Inferior parietal cortex (tissue), 1 donor: ENCODE measurements around the gene SLC22A5.
"Not testable (repeated sequence)": the region's sequence is repeated elsewhere in the genome, so short reads cannot be mapped to it uniquely, and the experiment has no call there.

Source experiments
- DNase-seq: peaks from one replicate; pipeline ENCODE4 v3.0.0-alpha.2; 2016; ENCODE audit errors: extremely low spot score

The SLC22A5 gene

GRCh38 chr5:132387640-132388117, 18.2 kb downstream of the SLC22A5 start:
- no peak for DNase-seq

DNA sequence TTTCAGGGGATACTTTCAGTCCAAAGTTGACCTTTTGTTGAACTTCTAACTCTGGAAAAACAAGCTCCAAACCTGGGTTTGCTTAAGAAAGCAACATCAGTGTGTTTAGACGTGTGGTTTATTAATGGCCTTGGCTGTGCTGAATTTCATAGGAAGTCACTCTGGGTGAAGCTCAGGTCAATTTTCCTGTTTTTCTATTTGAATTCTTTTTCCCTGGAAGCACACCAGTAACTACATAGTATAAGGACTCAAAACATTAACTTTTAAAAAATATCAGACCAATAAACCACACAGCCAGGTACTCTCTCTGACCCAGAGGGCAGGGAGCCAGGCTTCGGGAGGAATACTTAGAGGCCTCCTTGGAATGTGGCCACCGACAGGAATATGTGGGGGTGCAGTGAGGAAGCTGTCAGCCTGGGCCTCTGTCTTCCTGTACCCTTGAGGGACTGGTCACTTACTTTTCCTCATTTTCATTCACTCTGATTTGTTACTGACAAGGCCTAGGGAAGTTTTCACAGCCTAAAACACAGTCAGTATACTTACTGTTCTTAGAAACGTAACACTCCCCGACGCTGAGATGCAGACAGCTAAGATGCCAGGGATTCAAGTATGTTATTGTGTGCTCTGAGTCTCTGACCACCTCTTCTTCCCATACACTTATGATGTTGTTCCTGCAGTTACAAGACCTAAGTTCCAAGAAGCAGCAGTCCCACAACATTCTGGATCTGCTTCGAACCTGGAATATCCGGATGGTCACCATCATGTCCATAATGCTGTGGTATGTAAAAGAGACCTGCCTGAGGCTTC, 18.9 kb downstream of the SLC22A5 start:
- no peak for DNase-seq

DNA sequence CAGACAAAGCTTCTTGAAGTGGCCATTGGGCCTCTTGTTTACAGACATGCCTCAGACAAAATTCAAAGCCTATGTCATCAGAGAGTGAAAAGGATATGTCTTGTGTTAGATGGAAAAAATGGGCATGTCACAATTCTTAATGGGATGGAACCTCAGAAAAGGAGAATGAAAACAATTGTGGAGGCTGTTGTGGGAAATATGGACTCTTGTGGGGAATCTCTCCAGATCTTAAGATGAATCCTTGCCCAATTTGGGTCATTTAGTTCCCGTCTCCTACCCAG, 19.5 kb downstream of the SLC22A5 start:
- DNase-seq = no peak

DNA sequence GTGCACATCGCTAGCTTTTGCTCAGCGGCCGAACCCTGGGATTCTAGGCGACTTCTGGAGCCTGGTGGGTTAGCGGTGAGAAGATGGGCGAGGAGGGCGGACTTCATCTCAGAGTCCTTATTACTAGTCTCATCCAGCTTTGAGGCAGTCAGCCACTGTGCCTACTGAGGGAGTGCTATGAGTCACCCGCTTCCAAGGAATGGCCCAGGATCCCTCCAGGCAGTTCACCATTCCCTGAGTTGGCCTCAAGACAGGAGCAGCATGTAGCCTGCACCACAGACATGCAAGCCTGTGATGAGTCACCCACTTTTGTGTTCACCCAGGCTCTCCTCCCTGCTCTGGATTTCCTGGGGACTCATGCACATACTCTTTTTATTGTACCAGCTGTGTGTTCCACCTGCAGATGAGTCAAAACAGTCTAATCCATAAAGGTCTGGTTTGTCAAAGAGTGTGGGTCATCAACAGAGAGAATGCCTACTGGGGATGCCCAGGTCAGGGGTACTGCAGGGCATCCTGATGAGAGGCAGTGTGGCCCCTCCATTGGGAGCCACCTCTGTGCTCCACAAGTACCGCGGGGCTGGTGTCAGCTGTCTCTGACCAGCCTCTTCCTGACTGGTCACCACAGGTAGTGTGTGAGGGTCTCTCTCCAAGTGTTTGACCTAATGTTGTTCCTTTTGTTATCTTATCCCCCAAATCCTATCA, 20.2 kb downstream of the SLC22A5 start:
- DNase-seq = no peak

- no peak for DNase-seq
Observed at GRCh38 chr5:132391247-132391646, 21.7 kb downstream of the SLC22A5 start.

GRCh38 chr5:132391870-132392269, 22.4 kb downstream of the SLC22A5 start:
- DNase-seq = no peak

GRCh38 chr5:132392411-132392810, 22.9 kb downstream of the SLC22A5 start:
- no peak for DNase-seq

DNA sequence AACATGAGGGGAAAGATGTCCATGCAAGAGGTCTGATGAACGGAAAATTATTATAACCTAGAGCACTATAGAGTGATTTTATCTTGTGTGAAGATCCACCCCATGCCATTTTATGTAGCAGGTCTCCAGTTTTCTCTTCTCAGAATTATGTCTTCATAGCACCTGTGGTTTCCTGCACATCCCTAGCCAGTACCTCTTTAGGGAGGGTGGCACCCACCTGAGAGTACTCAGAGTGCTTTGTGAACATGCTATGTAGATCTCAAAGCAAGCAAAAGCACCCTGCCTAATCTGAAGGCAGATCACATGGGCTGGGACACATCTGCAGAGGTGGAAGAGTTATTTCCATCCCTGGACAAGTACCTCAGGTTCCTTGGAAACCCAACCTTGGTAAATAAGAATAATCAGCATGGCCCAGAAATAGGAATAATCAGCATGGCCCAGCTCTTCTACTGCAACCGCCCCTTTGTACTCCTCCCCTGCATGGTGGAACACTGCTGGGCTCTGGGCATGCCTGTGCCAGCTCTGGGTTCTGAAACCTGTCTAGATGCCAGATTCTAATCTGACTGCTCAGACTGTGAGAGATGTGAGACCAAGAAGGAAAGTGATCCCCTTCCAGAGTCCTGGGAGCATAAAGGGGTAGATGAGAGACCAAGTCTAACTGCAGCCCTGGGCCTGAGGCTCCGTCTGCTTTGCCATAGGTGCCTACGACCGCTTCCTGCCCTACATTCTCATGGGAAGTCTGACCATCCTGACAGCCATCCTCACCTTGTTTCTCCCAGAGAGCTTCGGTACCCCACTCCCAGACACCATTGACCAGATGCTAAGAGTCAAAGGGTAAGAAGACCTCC, 23.7 kb downstream of the SLC22A5 start:
- DNase-seq = no peak

DNA sequence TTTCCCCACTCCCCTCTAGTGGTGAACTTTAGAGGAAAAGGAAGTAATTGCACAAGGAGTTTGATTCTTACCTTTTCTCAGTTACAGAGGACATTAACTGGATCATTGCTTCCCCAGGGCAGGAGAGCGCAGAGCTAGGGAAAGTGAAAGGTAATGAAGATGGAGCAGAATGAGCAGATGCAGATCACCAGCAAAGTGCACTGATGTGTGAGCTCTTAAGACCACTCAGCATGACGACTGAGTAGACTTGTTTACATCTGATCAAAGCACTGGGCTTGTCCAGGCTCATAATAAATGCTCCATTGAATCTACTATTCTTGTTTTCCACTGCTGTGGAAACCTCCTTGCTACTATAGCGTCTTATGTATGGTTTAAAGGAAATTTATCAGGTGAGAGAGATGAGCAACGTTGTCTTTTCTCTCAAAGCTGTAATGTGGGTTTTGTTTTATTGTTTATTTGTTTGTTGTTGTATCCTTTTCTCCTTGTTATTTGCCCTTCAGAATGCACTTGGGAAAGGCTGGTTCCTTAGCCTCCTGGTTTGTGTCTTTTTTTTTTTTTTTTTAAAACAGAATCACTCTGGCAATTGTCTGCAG, 25.3 kb downstream of the SLC22A5 start:
- no peak for DNase-seq

DNA sequence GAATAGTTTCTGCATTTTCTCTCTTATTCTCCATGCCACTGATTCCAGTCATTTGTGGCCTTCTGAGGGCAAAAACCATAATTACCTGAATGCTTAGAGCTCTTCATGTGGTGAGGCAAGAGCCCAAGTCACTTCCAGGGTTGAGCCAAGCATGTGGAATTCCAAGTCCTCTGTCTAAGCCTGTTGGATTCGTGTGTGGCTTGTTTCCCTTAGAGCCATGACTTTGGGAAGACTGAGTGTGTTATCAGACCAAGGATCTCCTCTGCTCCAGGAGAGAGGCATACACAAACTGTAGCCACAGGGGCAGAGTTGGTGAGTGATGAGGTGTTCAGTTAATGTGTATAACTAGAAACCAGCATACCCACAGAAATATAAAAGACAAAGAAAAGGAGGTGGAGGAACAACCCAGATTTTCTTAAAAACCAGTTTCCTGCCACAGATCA, 27.1 kb downstream of the SLC22A5 start:
- no peak for DNase-seq

- DNase-seq = no peak
Observed at GRCh38 chr5:132397224-132397623, 27.7 kb downstream of the SLC22A5 start.

- DNase-seq = not testable (repeated sequence)
Observed at GRCh38 chr5:132397936-132398675, 28.6 kb downstream of the SLC22A5 start.

DNA sequence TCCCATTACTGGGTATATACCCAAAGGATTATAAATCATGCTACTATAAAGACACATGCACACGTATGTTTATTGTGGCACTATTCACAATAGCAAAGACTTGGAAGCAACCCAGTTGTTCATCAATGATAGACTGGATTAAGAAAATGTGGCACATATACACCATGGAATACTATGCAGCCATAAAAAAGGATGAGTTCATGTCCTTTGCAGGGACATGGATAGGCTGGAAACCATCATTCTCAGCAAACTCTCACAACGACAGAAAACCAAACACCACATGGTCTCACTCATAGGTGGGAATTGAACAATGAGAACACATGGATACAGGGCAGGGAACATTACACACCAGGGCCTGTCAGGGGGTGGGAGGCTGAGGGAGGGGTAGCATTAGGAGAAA, 34.5 kb downstream of the SLC22A5 start:
- DNase-seq = not testable (repeated sequence)

DNA sequence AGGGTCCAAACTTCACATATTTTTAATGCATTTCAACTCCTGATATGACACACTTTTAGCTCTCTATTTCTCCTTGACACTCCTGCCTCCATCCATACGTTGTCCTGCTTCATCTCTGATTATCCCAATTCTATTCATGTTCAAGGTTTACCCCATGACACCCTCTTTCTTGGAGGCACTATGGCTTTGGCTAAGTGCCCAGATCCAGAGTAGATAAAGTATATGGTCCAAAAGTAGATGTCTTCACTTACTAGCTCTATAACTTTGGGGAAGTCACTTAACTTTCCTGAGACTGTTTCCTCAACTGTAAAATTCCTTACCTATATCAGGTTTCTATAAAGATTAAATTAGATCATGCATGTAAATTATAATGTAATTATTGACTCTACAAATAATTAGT, 36.1 kb downstream of the SLC22A5 start:
- DNase-seq = no peak

DNA sequence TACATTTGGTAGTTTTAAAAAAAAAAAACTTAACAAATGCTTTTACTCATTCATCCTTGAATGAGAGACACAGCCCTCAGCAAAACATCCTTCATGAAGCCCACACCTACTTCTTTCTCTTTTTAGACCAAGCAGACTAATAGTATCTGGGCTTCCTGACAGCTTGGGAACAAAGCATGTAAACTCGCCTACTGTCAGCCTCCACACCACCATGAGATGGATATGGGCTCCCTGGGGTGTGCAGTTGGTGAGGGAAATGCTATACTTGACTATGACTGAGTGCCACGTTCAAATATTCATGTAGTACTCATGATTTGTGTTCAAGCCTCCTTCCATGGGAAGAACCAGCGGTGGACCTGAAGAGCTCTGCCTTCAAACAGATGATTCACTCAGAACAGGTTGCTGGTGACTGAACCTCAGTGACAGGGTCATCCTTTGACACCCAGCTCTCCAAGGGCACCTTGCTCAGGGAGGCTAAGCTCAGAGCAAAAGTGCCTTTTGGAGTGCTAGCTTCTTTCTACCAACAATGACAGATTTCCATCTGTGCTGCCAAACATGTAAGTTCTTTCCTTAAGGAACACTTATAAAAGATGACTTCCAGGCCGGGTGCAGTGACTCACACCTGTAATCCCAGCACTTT, 36.8 kb downstream of the SLC22A5 start:
- DNase-seq = no peak

- DNase-seq = no peak
Observed at GRCh38 chr5:132407970-132408369, 38.5 kb downstream of the SLC22A5 start.

DNA sequence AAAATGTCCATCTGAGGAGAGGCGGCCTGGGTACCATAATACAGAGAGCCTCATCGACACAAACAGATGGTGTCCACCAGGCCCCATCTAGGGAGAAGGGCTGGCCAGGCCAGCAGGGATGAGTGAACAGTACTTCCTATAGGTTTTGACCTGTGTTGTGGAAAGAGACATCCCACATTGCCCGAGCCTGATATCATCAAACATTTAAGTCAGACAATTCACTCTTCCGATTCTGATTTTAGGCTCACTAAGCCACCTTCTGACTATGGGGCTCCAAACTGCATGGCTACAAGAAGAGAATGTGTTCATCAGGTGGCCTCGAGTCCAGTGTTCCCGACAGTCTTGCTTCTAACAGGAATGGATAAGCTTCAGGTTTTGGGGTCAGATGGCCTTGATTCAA, 38.9 kb downstream of the SLC22A5 start:
- no peak for DNase-seq

- DNase-seq = no peak
Observed at GRCh38 chr5:132408965-132409364, 39.5 kb downstream of the SLC22A5 start.

DNA sequence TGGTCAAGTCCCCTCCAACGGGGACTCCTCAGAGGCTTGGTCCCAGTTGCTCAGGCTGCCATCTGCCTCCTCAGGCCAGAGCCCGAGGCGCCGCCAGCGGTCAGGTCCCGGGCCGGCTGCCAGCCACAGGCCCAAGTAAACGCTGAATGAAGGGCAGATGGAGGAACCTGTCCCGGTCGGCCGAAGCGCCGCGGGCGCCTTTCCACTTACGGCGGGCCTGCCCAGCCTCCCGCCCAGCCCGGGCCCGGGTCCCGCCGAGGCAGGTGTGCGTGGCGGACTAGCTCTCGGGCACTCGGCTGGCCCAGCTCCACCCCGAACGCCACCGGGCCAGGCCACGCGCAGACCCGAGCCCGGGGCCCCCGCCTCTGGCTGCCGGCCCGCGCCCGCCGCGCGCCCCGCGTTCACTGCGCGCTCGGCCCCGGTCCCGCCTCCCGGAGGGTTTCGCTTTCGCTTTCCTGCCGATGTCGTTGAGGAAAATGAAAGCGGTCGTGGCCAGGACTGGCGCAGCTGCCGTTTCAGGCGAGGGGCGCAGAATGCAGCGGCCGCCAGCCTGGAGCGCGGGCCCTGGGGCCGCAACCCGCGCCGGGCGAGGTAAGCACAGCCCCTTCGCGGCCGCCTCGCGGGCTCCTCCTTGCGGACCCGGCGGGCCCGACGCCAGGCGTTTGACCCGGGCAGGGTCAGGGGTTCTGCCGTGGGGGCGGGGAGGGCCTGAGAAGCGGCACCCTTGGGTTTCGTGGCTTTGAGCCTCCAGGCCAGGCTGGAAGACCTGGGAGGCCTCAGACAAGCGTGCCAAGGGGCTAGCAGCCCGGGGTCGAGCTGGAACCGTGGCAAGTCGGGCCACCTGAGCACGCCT, 41.2 kb downstream of the SLC22A5 start:
- peak; percentile 60 for DNase-seq
